Measurements from ENCODE around the gene NSMF. TPM values are rescaled to one million over a fixed set of nuclear protein-coding genes. Genes with fewer than 3 reads are reported as not detected.

Gene NSMF
- total and polyA plus RNA-seq, 2 experiments from 2014 or later: 20.3 to 103 TPM

GRCh38 chr9:137397675-137398423 lies 61.3 kb downstream of the NSMF start:
- DNase-seq (ENCODE audit: low spot score): no peak
- Mint-ChIP-seq H3K36me3 (ENCODE audit: low read depth) (peaks cover 37% of the 10 kb centered on the region), H3K4me3 (no peak overlapping the region; the same call in 2 of the 3 replicates), H3K27me3 (ENCODE audit: insufficient read depth, low read depth, poor library complexity) (peaks cover 2% of the 10 kb centered on the region), H3K9me3 (peaks cover 42% of the 10 kb centered on the region), H3K27ac (no peak overlapping the region; the same call in 1 of the 2 replicates), H3K4me1 (no peaks in the 10 kb centered on the region; the same call in 2 of the 3 replicates)
- TF ChIP-seq ZNF331 (CRISPR knock-in tag; IDR thresholded peaks at IDR 0.05; ENCODE audit: low read depth) (no peak), REST (IDR thresholded peaks at IDR 0.05; ENCODE audit: unreplicated experiment) (no peak), CTCF (conservative IDR thresholded peaks at IDR 0.05; ENCODE audit: low read depth in 2 of 2) (no peak), EZH2 (IDR thresholded peaks at IDR 0.05; ENCODE audit: low read depth, unreplicated experiment) (no peak), ETS1 (IDR thresholded peaks at IDR 0.05) (no peak), JUNB (IDR thresholded peaks at IDR 0.05; ENCODE audit: unreplicated experiment) (no peak), NANOG (IDR thresholded peaks at IDR 0.05; ENCODE audit: borderline replicate concordance) (no peak), STAT1 (IDR thresholded peaks at IDR 0.05; ENCODE audit: unreplicated experiment) (no peak), CREB1 (CRISPR knock-in tag; IDR thresholded peaks at IDR 0.05; ENCODE audit: low read depth) (no peak), EZH2phosphoT487 (IDR thresholded peaks at IDR 0.05; ENCODE audit: unreplicated experiment) (no peak), ZNF462 (CRISPR knock-in tag; IDR thresholded peaks at IDR 0.05) (no peak), POLR2AphosphoS5 (IDR thresholded peaks at IDR 0.05; ENCODE audit: low read depth) (no peak), ZNF114 (CRISPR knock-in tag; IDR thresholded peaks at IDR 0.05) (no peak)
- Histone ChIP-seq H3F3A (replicated peaks; ENCODE audit: low read depth) (no peaks in the 10 kb centered on the region), H3K79me2 (replicated peaks; ENCODE audit: insufficient read depth) (no peaks in the 10 kb centered on the region), H3K4me1 (ENCODE audit: insufficient read depth) (no peaks in the 10 kb centered on the region), H4K20me1 (replicated peaks; ENCODE audit: insufficient read depth) (no peaks in the 10 kb centered on the region), H3K9me2 (ENCODE audit: insufficient read depth) (no peaks in the 10 kb centered on the region), H3K4me2 (no peak overlapping the region), H3K27me3 (ENCODE audit: insufficient read depth) (no peaks in the 10 kb centered on the region), H2AFZ (no peak overlapping the region), H3K36me3 (ENCODE audit: insufficient read depth) (no peaks in the 10 kb centered on the region), H3K4me3 (no peak overlapping the region), H3K27ac (ENCODE audit: low read depth) (no peak overlapping the region)
- ATAC-seq: no peak
